H1 (cell line): ENCODE measurements around the gene OLFM1. TPM values are rescaled to one million over a fixed set of nuclear protein-coding genes. Genes with fewer than 3 reads are reported as not detected.

Experiments used
- CTCF ChIA-PET: fragments of 300-600 bp; sonication (Branson Sonifier 250); formaldehyde crosslinking; loops from one replicate; lab custom pipeline; 2021; ENCODE audit not compliant: partially characterized antibody; lab: Charles Lee
- POLR2A ChIA-PET: fragments of 300-600 bp; sonication (Branson Sonifier 250); formaldehyde crosslinking; loops from one replicate; lab custom pipeline; 2021; ENCODE audit warnings: inconsistent platforms; ENCODE audit not compliant: partially characterized antibody; lab: Charles Lee
- DNase-seq, 2 experiments: peaks; one replicate each; pipeline versions ENCODE4 v3.0.0 to v3.0.0-alpha.2; 2010 to 2022; ENCODE audit warnings: low spot score in 2 of 2, low read depth in 1 of 2, mixed read lengths in 1 of 2
- FAIRE-seq: peaks from 2 replicates; lab custom pipeline; 2011; peaks lifted over from hg19 to GRCh38; lab: Jason Lieb, UNC
- H2AFZ ChIP-seq: 2 replicates; pipeline ENCODE4 v1.8.1; 2012; ENCODE audit warnings: low read length, inconsistent platforms
- H2AK5ac ChIP-seq: 2 replicates; pipeline ENCODE4 v1.6.1; 2013; ENCODE audit warnings: low read depth, low read length
- H2BK120ac ChIP-seq: replicated peaks from 2 replicates; pipeline ENCODE3; 2013; ENCODE audit warnings: low read depth, low read length, inconsistent platforms
- H2BK12ac ChIP-seq: 2 replicates; pipeline ENCODE4 v1.6.1; 2013; ENCODE audit warnings: low read depth, low read length
- H2BK15ac ChIP-seq: 2 replicates; pipeline ENCODE4 v1.6.1; 2013; ENCODE audit warnings: low read length
- H2BK20ac ChIP-seq: 2 replicates; pipeline ENCODE4 v1.6.1; 2013; ENCODE audit warnings: low read length
- H2BK5ac ChIP-seq: 2 replicates; pipeline ENCODE4 v1.6.1; 2013; ENCODE audit warnings: low read depth, low read length
- H3K14ac ChIP-seq: 2 replicates; pipeline ENCODE4 v1.6.1; 2013; ENCODE audit warnings: inconsistent platforms; ENCODE audit not compliant: insufficient read length
- H3K18ac ChIP-seq: 2 replicates; pipeline ENCODE4 v1.6.1; 2013; ENCODE audit warnings: low read length; ENCODE audit errors: extremely low read depth
- H3K23ac ChIP-seq: 2 replicates; pipeline ENCODE4 v1.6.1; 2013; ENCODE audit warnings: inconsistent platforms; ENCODE audit not compliant: insufficient read length
- H3K23me2 ChIP-seq: 2 replicates; pipeline ENCODE4 v1.6.1; 2013; ENCODE audit warnings: low read depth, low read length
- H3K27ac ChIP-seq: 2 replicates; pipeline ENCODE4 v1.6.1; 2011; ENCODE audit warnings: low read depth, low read length, inconsistent platforms
- H3K27me3 ChIP-seq, 4 experiments: replicated peaks in 1 of 4; 1 replicate in 1 of 4; 2 replicates in 3 of 4; pipeline versions ENCODE4 v1.6.1 to v1.8.1; 2011 to 2013; ENCODE audit warnings: low read length in 3 of 4, mild to moderate bottlenecking in 3 of 4, inconsistent platforms in 2 of 4, mixed read lengths in 2 of 4, moderate library complexity in 1 of 4; ENCODE audit not compliant: control insufficient read depth in 3 of 4, insufficient read depth in 3 of 4; ENCODE audit errors: extremely low read depth in 1 of 4
- H3K36me3 ChIP-seq, 4 experiments: 2 replicates each; pipeline versions ENCODE4 v1.6.1 to v1.8.1; 2011 to 2013; ENCODE audit warnings: mild to moderate bottlenecking in 4 of 4, low read length in 3 of 4, moderate library complexity in 2 of 4, control low read depth in 1 of 4, inconsistent platforms in 1 of 4; ENCODE audit not compliant: insufficient read depth in 4 of 4, control insufficient read depth in 2 of 4
- H3K4ac ChIP-seq: replicated peaks from 2 replicates; pipeline ENCODE3; 2013; ENCODE audit warnings: low read length, low read depth, mixed read lengths, inconsistent platforms; ENCODE audit not compliant: insufficient read length
- H3K4me1 ChIP-seq, 4 experiments: replicated peaks in 1 of 4; 1 replicate in 1 of 4; 2 replicates in 3 of 4; pipeline versions ENCODE4 v1.6.1 to v1.8.1; 2011 to 2013; ENCODE audit warnings: low read length in 3 of 4, inconsistent platforms in 2 of 4, mixed read lengths in 1 of 4; ENCODE audit not compliant: insufficient read depth in 4 of 4, control insufficient read depth in 3 of 4
- H3K4me2 ChIP-seq, 2 experiments: 2 replicates each; pipeline versions ENCODE4 v1.6.1 to v1.8.1; 2011 to 2013; ENCODE audit warnings: low read depth in 2 of 2, low read length in 2 of 2, control low read depth in 1 of 2, inconsistent platforms in 1 of 2, mild to moderate bottlenecking in 1 of 2; ENCODE audit not compliant: insufficient read depth in 1 of 2
- H3K4me3 ChIP-seq, 4 experiments: fragments of 200-600, 300-600 bp in 1 of 4; sonication (generic), shearing (Covaris generic), sonication (Bioruptor Twin) in 1 of 4; 2 replicates each; pipeline versions ENCODE4 v1.5.1 to v1.8.1; 2011 to 2016; ENCODE audit warnings: low read length in 4 of 4, low read depth in 3 of 4, control low read depth in 2 of 4, inconsistent platforms in 2 of 4, mild to moderate bottlenecking in 2 of 4, mixed read lengths in 1 of 4, moderate library complexity in 1 of 4; ENCODE audit not compliant: insufficient read depth in 2 of 4; ENCODE audit errors: extremely low read depth in 1 of 4
- H3K56ac ChIP-seq: replicated peaks from 2 replicates; pipeline ENCODE3; 2013; ENCODE audit warnings: low read depth, mild to moderate bottlenecking, mixed read lengths, low read length, inconsistent platforms; ENCODE audit not compliant: insufficient read length
- H3K79me1 ChIP-seq: 2 replicates; pipeline ENCODE4 v1.6.1; 2013; ENCODE audit warnings: low read depth, low read length, control low read depth
- H3K79me2 ChIP-seq, 2 experiments: 2 replicates each; pipeline versions ENCODE4 v1.6.1 to v1.8.1; 2012 to 2013; ENCODE audit warnings: low read length in 2 of 2, mild to moderate bottlenecking in 2 of 2, inconsistent platforms in 1 of 2; ENCODE audit not compliant: insufficient read depth in 2 of 2, control insufficient read depth in 1 of 2
- H3K9ac ChIP-seq, 4 experiments: replicated peaks in 1 of 4; 1 replicate in 1 of 4; 2 replicates in 3 of 4; pipeline versions ENCODE4 v1.6.1 to v1.8.1; 2011 to 2013; ENCODE audit warnings: low read depth in 3 of 4, low read length in 3 of 4, control low read depth in 2 of 4, mild to moderate bottlenecking in 2 of 4, moderate library complexity in 2 of 4, inconsistent platforms in 1 of 4; ENCODE audit errors: extremely low read depth in 1 of 4
- H3K9me3 ChIP-seq, 2 experiments: 2 replicates each; pipeline versions ENCODE4 v1.6.1 to v1.8.1; 2012 to 2013; ENCODE audit warnings: mild to moderate bottlenecking in 2 of 2, moderate library complexity in 2 of 2, control low read depth in 1 of 2, inconsistent platforms in 1 of 2, low read depth in 1 of 2, low read length in 1 of 2, mixed read lengths in 1 of 2; ENCODE audit not compliant: insufficient read depth in 2 of 2
- H4K20me1 ChIP-seq, 2 experiments: replicated peaks in 1 of 2; 2 replicates each; pipeline versions ENCODE3 to v1.8.1; 2011 to 2013; ENCODE audit warnings: inconsistent platforms in 2 of 2, low read length in 2 of 2, mild to moderate bottlenecking in 1 of 2; ENCODE audit not compliant: insufficient read depth in 2 of 2, control insufficient read depth in 1 of 2
- H4K5ac ChIP-seq: 2 replicates; pipeline ENCODE4 v1.6.1; 2013; ENCODE audit warnings: low read length, low read depth, mixed read lengths, inconsistent platforms; ENCODE audit not compliant: insufficient read length
- H4K8ac ChIP-seq: 2 replicates; pipeline ENCODE4 v1.8.0; 2013; ENCODE audit warnings: mild to moderate bottlenecking, moderate library complexity, low read length, inconsistent platforms; ENCODE audit not compliant: insufficient read depth; ENCODE audit errors: extremely low read depth
- H4K91ac ChIP-seq: replicated peaks from 2 replicates; pipeline ENCODE3; 2013; ENCODE audit warnings: low read length, mixed read lengths, inconsistent platforms; ENCODE audit not compliant: insufficient read length
- CREB1 ChIP-seq: IDR thresholded peaks from 2 replicates; pipeline ENCODE4 v1.6.1; 2012; ENCODE audit warnings: inconsistent platforms
- KDM1A ChIP-seq: fragments of 200-600, 300-600 bp; sonication (generic); IDR thresholded peaks from 2 replicates; pipeline ENCODE4 v1.7.1; 2016; ENCODE audit warnings: mild to moderate bottlenecking, low read length, borderline replicate concordance
- NANOG ChIP-seq: IDR thresholded peaks from 2 replicates; pipeline ENCODE4 v1.6.1; 2011; ENCODE audit warnings: low read length, low read depth, mild to moderate bottlenecking, inconsistent platforms; ENCODE audit not compliant: insufficient read depth, poor library complexity, severe bottlenecking
- PHF8 ChIP-seq: fragments of 200-600 bp; sonication (generic); conservative IDR thresholded peaks from 2 replicates; pipeline ENCODE4 v1.7.1; 2012; ENCODE audit warnings: low read depth, mild to moderate bottlenecking, inconsistent platforms, low read length, moderate library complexity
- RXRA ChIP-seq: IDR thresholded peaks from 2 replicates; pipeline ENCODE4 v1.6.1; 2011; ENCODE audit warnings: low read depth, mild to moderate bottlenecking, low read length, moderate library complexity; ENCODE audit not compliant: insufficient read depth
- ZNF274 ChIP-seq: IDR thresholded peaks from 2 replicates; pipeline ENCODE4 v1.7.0; 2012; ENCODE audit warnings: low read length, borderline replicate concordance; ENCODE audit errors: extremely low read depth
- WGBS, 2 experiments: shearing (Covaris generic) in 1 of 2; methylation state at CpG; one replicate each; pipeline versions ENCODE4 v1.1.6 to v1.1.7; 2013 to 2015; ENCODE audit warnings: low lambda C conversion rate in 2 of 2, mixed read lengths in 2 of 2, inconsistent platforms in 1 of 2, low coverage in 1 of 2, missing lambda C conversion rate in 1 of 2; ENCODE audit not compliant: insufficient replicate concordance in 2 of 2, insufficient coverage in 1 of 2, insufficient read length in 1 of 2; ENCODE audit errors: extremely low coverage in 1 of 2, missing lambda C conversion rate in 1 of 2; 5-methylcytosine and 5-hydroxymethylcytosine counted together
- polyA plus RNA-seq, 7 experiments: library from polyadenylated mRNA; depleted of rRNA in 3 of 7; stranded (reverse) in 5 of 7; unstranded in 2 of 7; fragments of >200 nt in 5 of 7; fragments of 200-250 nt in 2 of 7; gene quantifications; 1 replicate in 5 of 7; 2 replicates in 1 of 7; 4 replicates in 1 of 7; pipeline versions ENCODE4 v1.2.1 to v1.2.3, GENCODE V29; 2011 to 2013; ENCODE audit warnings: missing spikeins in 2 of 7, mixed read lengths in 2 of 7
- total RNA-seq: library from RNA; stranded (reverse); fragmentation: NEBNext Ultra II Directional; extraction: Animal tissue kit (Norgen Biotek cat#: 25700); gene quantifications from 2 replicates; pipeline ENCODE4 v1.2.1, GENCODE V29; 2021

The OLFM1 gene
- total and polyA plus RNA-seq, 2 of the 8 experiments (the other 6 are each of a cell fraction or from before 2014, with no cell fraction given) = 53.0 to 53.4 TPM

- H3K23ac ChIP-seq = no peak overlapping the region
- H3K23me2 ChIP-seq = peaks cover 8% of the 10 kb centered on the region; the same call in 1 of the 2 replicates
- no peak for FAIRE-seq
- H3K14ac ChIP-seq = no peak overlapping the region
- H4K8ac ChIP-seq = no peak overlapping the region
- no peak overlapping the region for H3K4ac ChIP-seq
- ChIA-PET CTCF (interaction anchor here (0.6 to 3.0 kb wide), 6 partner anchors 13 to 432 kb away, joined by 3 to 16 read pairs (median 4); no protein-coding TSS in a partner anchor), POLR2A (no interaction called here)
- no peak overlapping the region for H4K91ac ChIP-seq
- no peak for DNase-seq
- H2AK5ac ChIP-seq = no peak overlapping the region
- H4K20me1 ChIP-seq = peaks cover 2 to 16% of the 10 kb centered on the region in 2 experiments
- no peaks in the 10 kb centered on the region for H3K9me3 ChIP-seq
- no peak overlapping the region for H3K18ac ChIP-seq
- H2BK120ac ChIP-seq = no peak overlapping the region
- peaks cover 0 to 17% (median 12%) of the 10 kb centered on the region in 4 experiments; a peak in 6 of 7 replicates for H3K4me1 ChIP-seq
- H4K5ac ChIP-seq = no peak overlapping the region
- no peak overlapping the region for H3K4me2 ChIP-seq
- H3K36me3 ChIP-seq = no peaks in the 10 kb centered on the region
- no peak overlapping the region for H2BK5ac ChIP-seq
- 92% methylated on average over 9 of the region's 9 CpGs; no CpG with 5 or more reads in 1 of the 2 experiments for WGBS, 2 experiments
- H3K27me3 ChIP-seq = peaks cover 0 to 20% (median 17%) of the 10 kb centered on the region in 4 experiments; a peak in 6 of 7 replicates
- H3K4me3 ChIP-seq = no peak overlapping the region
- no peak overlapping the region for H2AFZ ChIP-seq
- H3K79me1 ChIP-seq = peaks cover 2% of the 10 kb centered on the region; the same call in 1 of the 2 replicates
- no peaks in the 10 kb centered on the region for H3K79me2 ChIP-seq
- no peak overlapping the region for H2BK15ac ChIP-seq
- no peak overlapping the region for H2BK20ac ChIP-seq
- no peak overlapping the region for H3K9ac ChIP-seq
- H3K27ac ChIP-seq = no peak overlapping the region
- H3K56ac ChIP-seq = no peak overlapping the region
- H2BK12ac ChIP-seq = no peak overlapping the region
- TF ChIP-seq ZNF274 (no peak), NANOG (no peak), CREB1 (no peak), KDM1A (no peak), PHF8 (no peak), RXRA (no peak)
Measured at GRCh38 chr9:135073741-135074305, 13.6 kb upstream of the OLFM1 start.
